ENCODE measurements around the gene CELSR2.

Gene CELSR2

GRCh38 chr1:109241841-109242345 is 7.4 kb upstream of the CELSR2 start:
- H3K36me3 ChIP-seq (ENCODE audit: insufficient read depth, low read length), result peaks cover 29% of the 10 kb centered on the region
- H3K27ac ChIP-seq (ENCODE audit: low read length), result no peak overlapping the region
- H3K27me3 ChIP-seq (ENCODE audit: insufficient read depth, low read length, poor library complexity), result no peaks in the 10 kb centered on the region
- H3K9ac ChIP-seq (ENCODE audit: low read depth, low read length), result no peak overlapping the region
- H3K79me2 ChIP-seq (ENCODE audit: insufficient read depth, low read length), result no peaks in the 10 kb centered on the region
- H3K9me3 ChIP-seq (ENCODE audit: insufficient read depth, low read length, severe bottlenecking), result no peaks in the 10 kb centered on the region
- H4K20me1 ChIP-seq (ENCODE audit: insufficient read depth, low read length), result peaks cover 2% of the 10 kb centered on the region; the same call in 1 of the 2 replicates
- no peak overlapping the region for H2AFZ ChIP-seq (ENCODE audit: low read depth, low read length)
- no peak overlapping the region for H3K4me3 ChIP-seq (ENCODE audit: low read depth in 1 of 2, low read length in 2 of 2)
- TF ChIP-seq, protein P1, sequence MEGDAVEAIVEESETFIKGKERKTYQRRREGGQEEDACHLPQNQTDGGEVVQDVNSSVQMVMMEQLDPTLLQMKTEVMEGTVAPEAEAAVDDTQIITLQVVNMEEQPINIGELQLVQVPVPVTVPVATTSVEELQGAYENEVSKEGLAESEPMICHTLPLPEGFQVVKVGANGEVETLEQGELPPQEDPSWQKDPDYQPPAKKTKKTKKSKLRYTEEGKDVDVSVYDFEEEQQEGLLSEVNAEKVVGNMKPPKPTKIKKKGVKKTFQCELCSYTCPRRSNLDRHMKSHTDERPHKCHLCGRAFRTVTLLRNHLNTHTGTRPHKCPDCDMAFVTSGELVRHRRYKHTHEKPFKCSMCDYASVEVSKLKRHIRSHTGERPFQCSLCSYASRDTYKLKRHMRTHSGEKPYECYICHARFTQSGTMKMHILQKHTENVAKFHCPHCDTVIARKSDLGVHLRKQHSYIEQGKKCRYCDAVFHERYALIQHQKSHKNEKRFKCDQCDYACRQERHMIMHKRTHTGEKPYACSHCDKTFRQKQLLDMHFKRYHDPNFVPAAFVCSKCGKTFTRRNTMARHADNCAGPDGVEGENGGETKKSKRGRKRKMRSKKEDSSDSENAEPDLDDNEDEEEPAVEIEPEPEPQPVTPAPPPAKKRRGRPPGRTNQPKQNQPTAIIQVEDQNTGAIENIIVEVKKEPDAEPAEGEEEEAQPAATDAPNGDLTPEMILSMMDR (IDR thresholded peaks at IDR 0.05; ENCODE audit: borderline replicate concordance, extremely low read depth, low read length, poor library complexity, severe bottlenecking), result no peak
- no peak for TF ChIP-seq EZH2 (IDR thresholded peaks at IDR 0.05; ENCODE audit: borderline replicate concordance, low read depth, low read length, severe bottlenecking)
- no peak for DNase-seq
- ATAC-seq (ENCODE audit: insufficient read depth, low read depth), result no peak
- H3K4me1 ChIP-seq (ENCODE audit: insufficient read depth, low read length), result no peaks in the 10 kb centered on the region
- H3K4me2 ChIP-seq (ENCODE audit: insufficient read depth, low read length), result no peak overlapping the region

DNA sequence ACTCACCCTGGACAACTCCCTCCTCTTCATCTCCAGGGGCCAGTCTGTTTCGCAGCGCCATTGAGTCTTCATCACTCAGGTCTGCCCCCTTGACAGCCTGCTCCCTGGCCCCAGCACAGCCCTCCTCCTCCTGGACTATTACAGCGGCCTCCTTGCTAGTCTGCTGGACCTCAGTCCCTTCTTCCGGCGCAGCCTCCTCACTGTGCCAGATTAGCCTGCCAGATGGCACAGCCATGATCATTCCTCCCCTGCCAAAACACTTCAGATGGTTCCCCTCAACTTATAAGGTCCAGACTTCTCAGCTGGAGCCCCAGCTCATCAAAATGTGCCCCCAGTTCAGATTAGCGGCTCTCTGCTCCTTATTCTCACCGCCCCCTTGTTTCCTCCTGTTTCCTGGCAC is 7.0 kb upstream of the CELSR2 start:
- Histone ChIP-seq H3K79me2 (ENCODE audit: insufficient read depth, low read length) (no peaks in the 10 kb centered on the region), H3K4me2 (ENCODE audit: insufficient read depth, low read length) (no peak overlapping the region), H3K9me3 (ENCODE audit: insufficient read depth, low read length, severe bottlenecking) (no peaks in the 10 kb centered on the region), H3K27ac (ENCODE audit: low read length) (no peak overlapping the region), H3K36me3 (ENCODE audit: insufficient read depth, low read length) (peaks cover 24% of the 10 kb centered on the region), H3K27me3 (ENCODE audit: insufficient read depth, low read length, poor library complexity) (no peaks in the 10 kb centered on the region), H4K20me1 (ENCODE audit: insufficient read depth, low read length) (peaks cover 2% of the 10 kb centered on the region; the same call in 1 of the 2 replicates), H3K4me3 (ENCODE audit: low read depth in 1 of 2, low read length in 2 of 2) (no peak overlapping the region), H2AFZ (ENCODE audit: low read depth, low read length) (no peak overlapping the region), H3K9ac (ENCODE audit: low read depth, low read length) (no peak overlapping the region), H3K4me1 (ENCODE audit: insufficient read depth, low read length) (no peaks in the 10 kb centered on the region)
- no peak for TF ChIP-seq EZH2 (IDR thresholded peaks at IDR 0.05; ENCODE audit: borderline replicate concordance, low read depth, low read length, severe bottlenecking)
- TF ChIP-seq, protein P1 (IDR thresholded peaks at IDR 0.05; ENCODE audit: borderline replicate concordance, extremely low read depth, low read length, poor library complexity, severe bottlenecking), result no peak
- DNase-seq (no peak), ATAC-seq (ENCODE audit: insufficient read depth, low read depth) (no peak)

DNA sequence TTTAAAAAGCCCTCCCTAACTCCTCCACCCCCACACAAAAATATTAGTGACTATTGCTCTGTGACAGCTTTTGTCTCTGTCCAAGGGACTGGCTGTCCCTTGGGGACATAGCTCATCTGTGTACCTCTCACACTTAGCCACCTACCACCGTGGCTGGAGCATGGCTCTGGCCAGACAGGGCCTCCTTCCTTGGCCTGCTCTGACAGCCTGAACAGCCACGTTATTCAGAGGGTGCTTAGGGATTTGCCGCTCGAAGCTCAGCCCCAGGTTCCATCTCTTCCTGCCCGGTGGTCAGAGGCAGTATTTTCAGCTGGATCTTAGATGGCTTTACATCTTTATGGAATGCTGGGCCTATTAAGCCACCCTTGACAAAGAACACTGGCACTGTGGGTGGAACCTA is 6.1 kb upstream of the CELSR2 start:
- Histone ChIP-seq H3K36me3 (ENCODE audit: insufficient read depth, low read length) (peaks cover 16% of the 10 kb centered on the region; the same call in 1 of the 2 replicates), H3K9ac (ENCODE audit: low read depth, low read length) (no peak overlapping the region), H3K4me3 (ENCODE audit: low read depth in 1 of 2, low read length in 2 of 2) (no peak overlapping the region), H3K4me2 (ENCODE audit: insufficient read depth, low read length) (no peak overlapping the region), H3K27ac (ENCODE audit: low read length) (no peak overlapping the region), H4K20me1 (ENCODE audit: insufficient read depth, low read length) (peaks cover 2% of the 10 kb centered on the region; the same call in 1 of the 2 replicates), H2AFZ (ENCODE audit: low read depth, low read length) (no peak overlapping the region), H3K9me3 (ENCODE audit: insufficient read depth, low read length, severe bottlenecking) (no peaks in the 10 kb centered on the region), H3K4me1 (ENCODE audit: insufficient read depth, low read length) (no peaks in the 10 kb centered on the region), H3K27me3 (ENCODE audit: insufficient read depth, low read length, poor library complexity) (no peaks in the 10 kb centered on the region), H3K79me2 (ENCODE audit: insufficient read depth, low read length) (no peaks in the 10 kb centered on the region)
- no peak for ATAC-seq (ENCODE audit: insufficient read depth, low read depth)
- TF ChIP-seq EZH2 (IDR thresholded peaks at IDR 0.05; ENCODE audit: borderline replicate concordance, low read depth, low read length, severe bottlenecking), result no peak
- TF ChIP-seq, protein P1 (IDR thresholded peaks at IDR 0.05; ENCODE audit: borderline replicate concordance, extremely low read depth, low read length, poor library complexity, severe bottlenecking), result no peak
- DNase-seq, result no peak

Measured in DND-41 (cell line).